NCI-H2107 treated with DMSO at 0.1 percent for 48 hours (cell line): ENCODE data around the gene ARVCF.

Experiments used
- DNase-seq: peaks from one replicate; lab custom pipeline; 2025; ENCODE audit not compliant: unreplicated experiment; lab: John Stamatoyannopoulos, UW

ARVCF gene

GRCh38 chr22:20017622-20017958 lies 967 bp upstream of the ARVCF start:
- no peak for DNase-seq

DNA sequence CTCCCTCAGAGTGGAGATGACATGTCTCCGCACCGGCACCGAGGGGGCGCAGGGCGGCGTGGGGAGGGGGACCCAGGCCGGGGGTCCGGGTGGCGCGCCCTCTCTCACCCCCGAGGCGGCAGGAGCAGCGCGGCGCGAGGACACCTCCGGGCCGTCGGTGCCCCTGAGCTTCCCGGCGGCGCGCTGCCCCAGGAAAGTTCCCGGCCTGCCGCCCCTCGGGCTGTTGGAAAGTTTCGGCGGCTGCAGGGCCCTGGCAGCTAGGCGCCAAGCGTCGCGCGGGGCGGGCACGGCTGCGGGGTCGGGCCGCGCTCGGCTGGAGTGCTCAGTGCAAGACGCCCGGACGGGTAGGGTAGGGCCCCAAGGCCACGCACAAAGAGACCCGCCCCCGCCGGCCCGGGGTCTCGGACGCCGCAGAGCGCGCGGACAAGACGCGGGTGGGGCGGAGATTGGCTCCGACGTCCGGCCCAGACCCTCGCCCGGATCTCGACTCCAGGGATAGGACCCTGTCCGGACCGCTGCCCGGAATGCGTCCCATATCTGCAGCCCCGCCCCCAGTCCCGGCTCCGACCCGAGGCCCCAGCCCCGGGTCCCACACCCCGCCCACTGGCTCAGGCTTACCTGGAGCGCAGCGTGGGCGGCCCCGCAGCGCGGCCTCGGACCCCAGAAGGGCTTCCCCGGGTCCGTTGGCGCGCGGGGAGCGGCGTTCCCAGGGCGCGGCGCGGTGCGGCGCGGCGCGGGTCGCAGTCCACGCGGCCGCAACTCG lies 471 bp downstream of the ARVCF start:
- no peak for DNase-seq

- DNase-seq = no peak
Observed at GRCh38 chr22:20015187-20015625, 1.4 kb downstream of the ARVCF start.

- no peak for DNase-seq
Observed at GRCh38 chr22:20014526-20015186, 2.0 kb downstream of the ARVCF start.

DNA sequence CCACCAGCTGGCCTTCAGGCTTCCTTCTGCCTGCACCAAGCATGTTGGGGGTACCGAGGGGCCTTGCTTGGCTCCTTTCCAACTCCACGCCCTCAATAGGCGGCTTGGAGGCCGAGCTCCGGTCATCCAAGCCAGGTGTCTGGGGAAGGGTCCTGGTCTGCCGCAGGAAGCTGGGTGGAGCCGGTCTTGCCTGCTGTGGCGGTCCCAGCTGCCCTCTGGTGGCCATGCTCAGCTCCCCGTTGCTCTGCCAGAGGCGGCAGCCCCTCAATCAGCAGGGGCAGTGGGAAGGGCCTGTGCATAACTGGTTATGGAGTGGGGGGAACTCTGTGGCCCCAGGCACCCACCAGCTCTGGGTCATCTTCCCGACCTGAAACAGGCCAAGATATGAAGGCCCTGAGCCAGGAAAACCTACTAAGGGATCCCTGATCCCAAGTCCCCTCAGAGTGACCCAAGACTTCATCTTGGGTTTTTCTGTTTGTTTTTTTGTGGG lies 3.2 kb downstream of the ARVCF start:
- no peak for DNase-seq

DNA sequence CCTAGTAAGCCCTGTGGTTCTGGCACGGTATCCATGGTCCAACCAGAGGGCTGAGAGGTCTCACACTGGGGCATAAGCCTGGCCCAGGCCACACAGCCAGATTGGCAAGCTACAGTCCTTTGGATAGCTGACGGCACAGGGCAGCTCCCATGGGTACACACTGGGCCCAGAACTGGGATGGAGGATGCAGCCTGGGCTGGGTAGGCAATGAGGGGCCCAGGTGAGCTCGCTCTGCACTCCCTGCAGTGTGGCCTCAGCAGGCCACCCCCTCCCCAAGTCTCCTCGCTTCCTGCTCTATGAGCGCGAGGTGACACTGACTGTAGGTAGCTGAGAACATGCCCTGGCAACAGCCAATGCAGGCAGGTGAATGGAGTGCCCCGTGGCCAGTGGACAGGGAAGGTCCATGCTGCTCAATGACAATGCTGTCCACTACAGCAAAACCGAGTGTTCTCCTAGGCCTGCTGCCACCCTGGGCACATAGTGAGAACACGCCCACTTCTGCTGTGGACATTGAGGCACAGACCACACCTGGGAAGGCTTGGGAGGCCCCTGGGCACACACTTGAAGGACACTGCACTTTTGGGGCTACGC lies 3.8 kb downstream of the ARVCF start:
- no peak for DNase-seq

DNA sequence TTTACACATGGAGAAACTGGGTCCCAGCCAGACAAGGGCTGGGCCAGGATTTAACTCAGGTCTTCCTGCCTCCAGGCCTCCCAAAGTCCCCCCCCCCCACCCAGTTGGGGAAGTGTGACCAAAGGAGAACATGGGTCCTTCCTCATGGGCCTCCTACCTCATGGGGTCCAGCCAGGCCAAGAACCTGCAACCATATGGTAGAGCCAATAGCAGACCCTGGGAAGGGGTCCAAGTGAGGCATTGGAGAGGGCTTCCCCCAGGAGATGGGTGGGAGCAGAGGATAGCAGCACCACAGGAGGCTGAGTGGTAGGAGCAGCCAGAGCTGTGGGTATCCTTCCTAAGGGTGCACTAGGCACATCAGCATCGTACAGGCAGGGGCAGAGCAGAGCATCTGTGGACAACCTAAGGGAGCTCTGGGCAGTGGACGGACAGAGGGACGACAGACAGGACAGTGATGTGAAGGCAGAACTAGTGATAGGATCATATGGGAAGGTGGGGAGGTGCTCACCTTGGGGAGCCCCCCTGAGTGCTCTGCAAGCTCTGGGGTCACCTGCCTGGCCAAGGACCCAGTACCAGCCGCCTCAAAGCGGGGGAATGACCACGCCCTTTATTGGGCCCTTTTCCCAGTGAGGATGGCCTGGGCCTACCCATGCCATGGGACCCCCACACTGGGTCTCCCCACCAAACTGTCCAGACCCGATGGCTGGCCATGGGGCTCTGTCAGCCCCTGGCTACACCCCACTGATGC lies 4.5 kb downstream of the ARVCF start:
- no peak for DNase-seq

GRCh38 chr22:20011123-20011992 lies 5.3 kb downstream of the ARVCF start:
- DNase-seq = no peak

- no peak for DNase-seq
Observed at GRCh38 chr22:20010307-20011122, 6.1 kb downstream of the ARVCF start.

- DNase-seq = no peak
Observed at GRCh38 chr22:20009582-20010306, 6.9 kb downstream of the ARVCF start.

GRCh38 chr22:20009018-20009491 lies 7.6 kb downstream of the ARVCF start:
- DNase-seq = no peak

GRCh38 chr22:20008221-20008995 lies 8.2 kb downstream of the ARVCF start:
- DNase-seq = no peak

DNA sequence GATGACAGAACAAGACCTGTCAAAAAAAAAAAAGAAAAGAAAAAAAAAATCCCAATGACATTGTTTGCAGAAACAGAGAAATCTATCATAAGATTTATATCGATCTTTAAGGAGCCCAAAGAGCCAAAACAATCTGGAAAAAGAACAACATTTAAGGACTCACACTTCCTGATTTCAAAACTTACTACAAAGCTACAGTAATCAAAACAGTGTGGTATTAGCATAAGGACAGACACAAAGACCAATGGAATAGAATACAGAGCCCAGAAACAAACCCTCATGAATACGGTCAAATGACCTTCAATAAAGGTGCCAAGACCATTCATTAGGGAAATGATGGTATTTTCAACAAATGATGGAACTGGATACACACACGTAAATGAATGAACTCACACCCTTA lies 12.2 kb downstream of the ARVCF start:
- no peak for DNase-seq

GRCh38 chr22:20003304-20003703 lies 13.3 kb downstream of the ARVCF start:
- no peak for DNase-seq

DNA sequence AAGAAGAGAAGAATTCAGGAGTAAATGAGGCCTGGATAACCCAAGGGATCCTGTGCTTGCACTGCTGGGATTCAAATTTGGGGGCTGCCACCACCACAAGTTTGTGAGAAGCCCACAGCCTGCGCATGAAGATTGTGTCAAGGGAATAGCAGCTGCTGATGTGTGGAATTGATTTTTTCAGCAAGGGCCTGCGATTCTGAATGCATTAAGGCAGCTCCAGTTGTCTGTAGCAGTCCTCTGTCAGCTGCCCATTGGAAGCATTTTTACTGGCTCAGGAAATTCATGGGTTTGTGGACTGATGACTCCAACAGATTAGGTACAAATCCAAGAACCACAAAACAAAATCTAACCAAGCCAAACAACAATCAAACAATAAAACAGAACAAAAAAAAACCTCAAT lies 14.0 kb downstream of the ARVCF start:
- DNase-seq = no peak

GRCh38 chr22:20002128-20002527 lies 14.5 kb downstream of the ARVCF start:
- DNase-seq = no peak

DNA sequence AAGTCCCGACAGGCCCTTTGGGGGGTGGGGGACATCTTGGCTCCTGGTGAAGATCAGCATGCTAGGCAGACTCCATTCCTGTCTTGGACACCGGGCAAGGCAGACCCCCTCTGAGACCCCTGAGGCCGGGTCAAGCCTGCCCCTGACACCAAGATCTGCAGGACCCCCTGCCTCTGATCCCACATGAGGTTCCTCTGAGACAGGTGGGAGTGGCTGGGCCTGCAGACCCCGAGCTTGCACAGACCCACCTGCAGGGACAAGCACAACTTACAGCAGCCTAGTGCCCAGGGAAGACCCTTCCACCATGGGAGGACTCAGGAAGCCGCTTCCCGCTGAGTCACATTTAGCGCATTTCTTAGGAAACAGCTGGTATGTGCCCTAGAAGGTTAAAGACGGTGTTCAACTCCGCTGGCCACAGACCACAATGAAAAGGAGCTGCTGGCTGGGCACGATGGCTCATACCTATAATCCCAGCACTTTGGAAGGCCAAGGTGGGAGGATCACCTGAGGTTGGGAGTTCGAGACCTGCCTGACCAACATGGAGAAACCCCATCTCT lies 15.5 kb downstream of the ARVCF start:
- no peak for DNase-seq
